Measurements from ENCODE around the gene TNNT2. TPM values are rescaled to one million over a fixed set of nuclear protein-coding genes. Genes with fewer than 3 reads are reported as not detected.

The TNNT2 gene
- total RNA-seq, 1 donor from 2014 or later, result not detected

- TF ChIP-seq CTCF (IDR thresholded peaks at IDR 0.05; ENCODE audit: partially characterized antibody, unreplicated experiment), result no peak
- DNase-seq, result no peak
- Mint-ChIP-seq H3K27me3 (ENCODE audit: unreplicated experiment) (peaks cover 12% of the 10 kb centered on the region), H3K4me1 (ENCODE audit: low read depth, unreplicated experiment) (peaks cover 18% of the 10 kb centered on the region), H3K36me3 (ENCODE audit: unreplicated experiment) (no peaks in the 10 kb centered on the region), H3K27ac (ENCODE audit: unreplicated experiment) (peak overlapping the region; percentile 19), H3K4me3 (ENCODE audit: unreplicated experiment) (peak overlapping the region; percentile 0), H3K9me3 (ENCODE audit: unreplicated experiment) (peaks cover 3% of the 10 kb centered on the region)
These were observed 3.1 kb downstream of the TNNT2 start for GRCh38 chr1:201374364-201374763.

- TF ChIP-seq CTCF (IDR thresholded peaks at IDR 0.05; ENCODE audit: partially characterized antibody, unreplicated experiment), result no peak
- H3K27ac Mint-ChIP-seq (ENCODE audit: unreplicated experiment), result no peak overlapping the region
- H3K27me3 Mint-ChIP-seq (ENCODE audit: unreplicated experiment), result peaks cover 10% of the 10 kb centered on the region
- peaks cover 8% of the 10 kb centered on the region for H3K9me3 Mint-ChIP-seq (ENCODE audit: unreplicated experiment)
- no peaks in the 10 kb centered on the region for H3K36me3 Mint-ChIP-seq (ENCODE audit: unreplicated experiment)
- no peak overlapping the region for H3K4me3 Mint-ChIP-seq (ENCODE audit: unreplicated experiment)
- H3K4me1 Mint-ChIP-seq (ENCODE audit: low read depth, unreplicated experiment), result peaks cover 11% of the 10 kb centered on the region
- no peak for DNase-seq
These were observed 5.7 kb downstream of the TNNT2 start for GRCh38 chr1:201371792-201372191.

GRCh38 chr1:201371276-201371675 is 6.2 kb downstream of the TNNT2 start:
- Mint-ChIP-seq H3K4me3 (ENCODE audit: unreplicated experiment) (no peak overlapping the region), H3K4me1 (ENCODE audit: low read depth, unreplicated experiment) (peaks cover 9% of the 10 kb centered on the region), H3K27ac (ENCODE audit: unreplicated experiment) (no peak overlapping the region), H3K9me3 (ENCODE audit: unreplicated experiment) (peaks cover 8% of the 10 kb centered on the region), H3K36me3 (ENCODE audit: unreplicated experiment) (no peaks in the 10 kb centered on the region), H3K27me3 (ENCODE audit: unreplicated experiment) (peaks cover 10% of the 10 kb centered on the region)
- DNase-seq, result no peak
- no peak for TF ChIP-seq CTCF (IDR thresholded peaks at IDR 0.05; ENCODE audit: partially characterized antibody, unreplicated experiment)

- Mint-ChIP-seq H3K4me3 (ENCODE audit: unreplicated experiment) (no peak overlapping the region), H3K4me1 (ENCODE audit: low read depth, unreplicated experiment) (peaks cover 8% of the 10 kb centered on the region), H3K9me3 (ENCODE audit: unreplicated experiment) (peaks cover 8% of the 10 kb centered on the region), H3K36me3 (ENCODE audit: unreplicated experiment) (no peaks in the 10 kb centered on the region), H3K27me3 (ENCODE audit: unreplicated experiment) (peaks cover 9% of the 10 kb centered on the region), H3K27ac (ENCODE audit: unreplicated experiment) (no peak overlapping the region)
- no peak for TF ChIP-seq CTCF (IDR thresholded peaks at IDR 0.05; ENCODE audit: partially characterized antibody, unreplicated experiment)
- no peak for DNase-seq
These were observed 7.0 kb downstream of the TNNT2 start for GRCh38 chr1:201370500-201370899.

DNA sequence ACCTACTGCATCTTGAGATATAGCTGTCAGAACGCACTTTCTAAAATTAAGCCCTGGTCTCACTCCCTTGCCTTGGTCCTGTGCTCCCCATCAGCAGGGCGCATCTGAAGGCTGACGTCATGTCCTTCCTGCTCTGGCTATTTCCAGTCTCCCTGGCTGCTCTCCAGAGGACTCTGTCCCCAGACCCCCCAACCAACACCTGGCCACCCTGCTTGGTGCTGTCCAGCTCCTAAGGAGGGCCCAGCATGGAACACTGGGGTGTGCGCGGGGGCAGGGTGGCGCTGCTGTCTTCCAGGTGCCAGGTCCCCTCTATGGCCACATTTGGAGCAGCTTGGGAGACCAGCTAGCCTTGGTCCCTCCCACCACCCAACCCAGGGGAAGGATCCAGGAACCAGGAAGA is 8.3 kb downstream of the TNNT2 start:
- Mint-ChIP-seq H3K27ac (ENCODE audit: unreplicated experiment) (no peak overlapping the region), H3K9me3 (ENCODE audit: unreplicated experiment) (peaks cover 8% of the 10 kb centered on the region), H3K4me1 (ENCODE audit: low read depth, unreplicated experiment) (peaks cover 6% of the 10 kb centered on the region), H3K4me3 (ENCODE audit: unreplicated experiment) (no peak overlapping the region), H3K27me3 (ENCODE audit: unreplicated experiment) (peaks cover 11% of the 10 kb centered on the region), H3K36me3 (ENCODE audit: unreplicated experiment) (no peaks in the 10 kb centered on the region)
- TF ChIP-seq CTCF (IDR thresholded peaks at IDR 0.05; ENCODE audit: partially characterized antibody, unreplicated experiment), result no peak
- no peak for DNase-seq

Measured in glutamatergic neuron (in vitro differentiated cells).